Esophagus squamous epithelium (tissue), 5 donors: Measurements from ENCODE around the gene PIN4. TPM values are rescaled to one million over a fixed set of nuclear protein-coding genes. Genes with fewer than 3 reads are reported as not detected.
"Not testable (repeated sequence)": the region's sequence is repeated elsewhere in the genome, so short reads cannot be mapped to it uniquely, and the experiment has no call there.

Source experiments
- DNase-seq: peaks from one replicate; lab custom pipeline; 2025; lab: John Stamatoyannopoulos, UW
- H3K27ac ChIP-seq, 4 donors: fragments of 200-600 bp; sonication (generic); one replicate each; pipeline ENCODE4 v1.5.1; 2016 to 2019; ENCODE audit warnings: mild to moderate bottlenecking in 1 of 4
- H3K27me3 ChIP-seq, 4 donors: fragments of 200-600 bp; sonication (generic); 1 replicate in 3 of 4; 2 replicates in 1 of 4; pipeline versions ENCODE4 v1.5.1 to v1.6.0; 2017 to 2021; ENCODE audit warnings: antibody characterized with exemption in 1 of 4
- H3K36me3 ChIP-seq, 3 donors: fragments of 200-600 bp; sonication (generic); one replicate each; pipeline ENCODE4 v1.5.1; 2016 to 2019
- H3K4me1 ChIP-seq, 3 donors: fragments of 200-600 bp; sonication (generic); one replicate each; pipeline ENCODE4 v1.5.1; 2017 to 2019
- H3K4me3 ChIP-seq, 4 donors: fragments of 200-600 bp; sonication (generic); 1 replicate in 3 of 4; 2 replicates in 1 of 4; pipeline ENCODE4 v1.5.1; 2016 to 2019; ENCODE audit warnings: mild to moderate bottlenecking in 2 of 4, moderate library complexity in 1 of 4
- H3K9me3 ChIP-seq, 3 donors: fragments of 200-600 bp; sonication (generic); one replicate each; pipeline ENCODE4 v1.5.1; 2016 to 2019
- POLR2A ChIP-seq, 4 donors: fragments of 450-650 bp; IDR thresholded peaks; one replicate each; pipeline ENCODE4 v1.6.1; 2017; ENCODE audit warnings: antibody characterized with exemption in 4 of 4, mild to moderate bottlenecking in 4 of 4, moderate library complexity in 3 of 4
- WGBS, 2 donors: methylation state at CpG; one replicate each; pipeline ENCODE4 v1.1.5; 2018; 5-methylcytosine and 5-hydroxymethylcytosine counted together
- intact Hi-C: fragments of 100-400 bp; cut with DNase I; formaldehyde crosslinking; loops from one replicate; pipeline ENCODE4 v1.15.0; 2022
- total RNA-seq, 4 donors: library from RNA; depleted of rRNA; stranded (reverse); fragments of >200 nt; gene quantifications; one replicate each; pipeline ENCODE4 v1.1.0, GENCODE V29; 2016
- TF ChIP-seq, protein P1 (sequence below), 6 experiments: fragments of 450-650 bp in 4 of 6; fragments of 200-600 bp in 2 of 6; sonication (generic) in 2 of 6; IDR thresholded peaks; one replicate each; pipeline ENCODE4 v1.5.1; 2016 to 2019; ENCODE audit warnings: antibody characterized with exemption in 6 of 6, mild to moderate bottlenecking in 4 of 6, moderate library complexity in 4 of 6
- donor health status: DM: yes; HTN: yes; CAD: no.

Gene PIN4
- total RNA-seq, 4 donors from 2014 or later: 4.7 to 15.1 (median 9.2) TPM

DNA sequence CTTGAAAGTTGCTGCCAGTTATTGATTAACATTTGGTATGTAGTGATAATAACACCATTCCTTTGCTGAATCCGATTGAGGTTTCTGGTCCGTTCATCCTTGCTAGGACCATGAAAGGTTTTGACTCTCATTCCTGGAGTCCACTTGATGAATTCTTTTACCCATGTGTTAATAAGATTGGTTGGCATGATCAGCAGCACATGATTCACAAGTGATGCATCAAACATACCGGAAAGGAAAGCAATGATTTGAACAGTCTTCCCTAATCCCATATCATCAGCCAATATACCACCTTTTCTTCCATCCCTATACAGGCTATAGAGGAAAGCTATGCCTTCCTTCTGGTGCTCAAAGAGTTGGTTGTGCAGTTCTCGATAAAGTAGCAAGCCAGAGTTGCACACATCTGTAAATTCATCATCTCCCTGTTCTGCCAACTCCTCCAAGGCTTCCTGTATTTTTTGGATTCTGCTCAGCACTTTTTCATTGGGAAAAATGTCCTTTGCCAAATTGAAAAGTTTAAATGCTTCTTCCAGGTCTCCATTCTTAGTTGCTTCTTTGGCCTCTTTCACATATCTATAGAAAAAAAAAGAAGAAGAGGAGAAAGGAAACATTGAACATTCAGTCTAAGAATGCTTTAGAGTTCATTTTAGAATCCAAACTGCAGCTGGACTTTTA is 26.7 kb downstream of the PIN4 start:
- intact Hi-C loops: no loop called here
- no peak overlapping the region for H3K27ac ChIP-seq
- TF ChIP-seq, protein P1, sequence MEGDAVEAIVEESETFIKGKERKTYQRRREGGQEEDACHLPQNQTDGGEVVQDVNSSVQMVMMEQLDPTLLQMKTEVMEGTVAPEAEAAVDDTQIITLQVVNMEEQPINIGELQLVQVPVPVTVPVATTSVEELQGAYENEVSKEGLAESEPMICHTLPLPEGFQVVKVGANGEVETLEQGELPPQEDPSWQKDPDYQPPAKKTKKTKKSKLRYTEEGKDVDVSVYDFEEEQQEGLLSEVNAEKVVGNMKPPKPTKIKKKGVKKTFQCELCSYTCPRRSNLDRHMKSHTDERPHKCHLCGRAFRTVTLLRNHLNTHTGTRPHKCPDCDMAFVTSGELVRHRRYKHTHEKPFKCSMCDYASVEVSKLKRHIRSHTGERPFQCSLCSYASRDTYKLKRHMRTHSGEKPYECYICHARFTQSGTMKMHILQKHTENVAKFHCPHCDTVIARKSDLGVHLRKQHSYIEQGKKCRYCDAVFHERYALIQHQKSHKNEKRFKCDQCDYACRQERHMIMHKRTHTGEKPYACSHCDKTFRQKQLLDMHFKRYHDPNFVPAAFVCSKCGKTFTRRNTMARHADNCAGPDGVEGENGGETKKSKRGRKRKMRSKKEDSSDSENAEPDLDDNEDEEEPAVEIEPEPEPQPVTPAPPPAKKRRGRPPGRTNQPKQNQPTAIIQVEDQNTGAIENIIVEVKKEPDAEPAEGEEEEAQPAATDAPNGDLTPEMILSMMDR (IDR thresholded peaks at IDR 0.05): no peak
- TF ChIP-seq POLR2A (IDR thresholded peaks at IDR 0.05): no peak
- DNase-seq: no peak
- no peaks in the 10 kb centered on the region for H3K4me1 ChIP-seq
- no peaks in the 10 kb centered on the region for H3K9me3 ChIP-seq
- WGBS, 2 donors: 78 to 81% methylated on average over 4 of the region's 4 CpGs
- H3K4me3 ChIP-seq: no peak overlapping the region
- H3K36me3 ChIP-seq: peaks cover 0 to 31% (median 0%) of the 10 kb centered on the region in 3 donors
- peaks cover 0 to 4% (median 0%) of the 10 kb centered on the region in 4 donors for H3K27me3 ChIP-seq

DNA sequence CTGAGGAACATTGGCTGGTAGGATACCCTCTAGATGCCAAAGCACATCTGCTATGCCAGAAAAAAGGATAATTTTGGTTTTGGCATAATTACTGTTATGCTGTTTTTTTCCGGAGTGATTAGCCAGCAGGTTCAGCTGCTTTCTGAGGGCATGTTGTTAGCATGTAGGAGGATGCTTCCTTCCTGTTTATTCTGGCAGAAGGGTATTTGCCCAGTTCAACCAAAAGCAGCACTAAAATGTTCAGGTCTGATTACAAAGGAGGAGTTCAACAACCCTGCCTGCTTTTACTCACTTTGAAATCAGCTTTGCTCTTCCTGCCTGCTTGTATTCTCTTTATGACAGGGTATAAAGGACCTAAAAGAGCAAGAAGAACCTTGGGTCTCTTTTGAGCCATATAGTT is 35.4 kb downstream of the PIN4 start:
- intact Hi-C loops: no loop called here
- Histone ChIP-seq H3K4me3 (no peak overlapping the region), H3K9me3 (no peaks in the 10 kb centered on the region), H3K4me1 (no peaks in the 10 kb centered on the region), H3K36me3 (no peaks in the 10 kb centered on the region), H3K27me3 (no peaks in the 10 kb centered on the region), H3K27ac (no peak overlapping the region)
- no peak for DNase-seq
- TF ChIP-seq, protein P1 (IDR thresholded peaks at IDR 0.05): no peak
- TF ChIP-seq POLR2A (IDR thresholded peaks at IDR 0.05): no peak
- WGBS, 2 donors: 57% methylated on average over 1 of the region's 1 CpG; no CpG with 5 or more reads in 1 of the 2 donors

DNA sequence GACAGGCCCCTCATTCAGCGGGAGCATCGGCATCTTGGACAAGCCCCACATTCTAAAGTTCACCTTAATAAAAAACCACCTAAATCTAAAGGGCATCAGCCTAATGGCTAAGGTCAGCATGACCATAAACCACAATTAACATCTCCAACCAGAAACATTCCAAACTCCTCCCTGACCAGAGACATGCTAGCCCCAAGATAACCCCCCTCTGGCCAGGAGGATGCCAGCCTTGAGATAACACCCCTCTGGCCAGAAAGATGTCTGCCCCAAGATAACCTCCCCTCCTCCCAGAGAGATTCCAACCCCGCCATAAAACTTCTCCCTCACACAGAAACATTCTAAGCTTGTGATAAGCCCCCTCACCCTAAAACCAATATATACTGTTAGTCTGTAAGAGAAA is 38.8 kb downstream of the PIN4 start:
- H3K4me1 ChIP-seq, H3K27ac ChIP-seq, H3K4me3 ChIP-seq, H3K9me3 ChIP-seq, H3K27me3 ChIP-seq, H3K36me3 ChIP-seq, DNase-seq, intact Hi-C loops: not testable (repeated sequence)
- 94 to 95% methylated on average over 3 of the region's 3 CpGs for WGBS, 2 donors

DNA sequence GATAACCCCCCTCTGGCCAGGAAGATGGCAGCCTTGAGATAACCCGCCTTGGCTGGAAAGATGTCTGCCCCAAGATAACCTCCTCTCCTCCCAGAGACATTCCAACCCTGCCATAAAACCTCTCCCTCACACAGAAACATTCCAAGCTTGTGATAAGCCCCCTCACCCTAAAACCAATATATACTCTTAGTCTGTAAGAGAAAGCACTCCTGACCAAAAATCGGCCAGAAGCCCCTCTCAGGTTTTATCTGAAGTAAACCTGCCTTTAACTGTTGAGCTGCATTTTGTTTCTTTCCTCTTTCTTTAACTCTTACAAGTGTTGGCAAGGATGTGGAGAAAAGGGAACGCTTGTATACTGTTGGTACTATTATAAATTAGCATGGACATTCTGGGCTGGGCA is 48.7 kb downstream of the PIN4 start:
- DNase-seq: no peak
- TF ChIP-seq POLR2A (IDR thresholded peaks at IDR 0.05): no peak
- TF ChIP-seq, protein P1 (IDR thresholded peaks at IDR 0.05): no peak
- Histone ChIP-seq H3K9me3 (peaks cover 0 to 13% (median 0%) of the 10 kb centered on the region in 3 donors), H3K36me3 (no peaks in the 10 kb centered on the region), H3K4me1 (no peaks in the 10 kb centered on the region), H3K4me3 (no peak overlapping the region), H3K27me3 (no peaks in the 10 kb centered on the region), H3K27ac (no peak overlapping the region)
- intact Hi-C loops: no loop called here
- WGBS, 2 donors: 83 to 96% methylated on average over 1 to 3 of the region's 3 CpGs

DNA sequence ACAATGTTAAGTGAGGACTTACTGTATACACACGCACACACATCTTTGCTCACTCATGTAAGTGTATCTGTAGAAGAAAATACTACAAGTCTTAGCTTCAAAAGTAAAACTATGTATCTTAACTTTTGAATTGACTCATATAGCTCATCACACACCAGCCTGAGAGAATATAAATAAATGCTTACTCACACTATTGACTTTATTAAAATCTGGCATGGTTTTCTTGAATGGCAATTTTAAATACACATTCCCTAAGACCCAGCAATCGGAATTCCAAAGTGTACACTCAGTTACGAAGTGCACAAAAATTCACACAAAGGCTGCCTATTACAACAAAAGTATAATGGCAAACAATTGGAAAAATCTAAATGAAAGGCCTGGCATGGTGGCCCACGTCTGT is 55.3 kb downstream of the PIN4 start:
- intact Hi-C loops: no loop called here
- peaks cover 0 to 7% (median 0%) of the 10 kb centered on the region in 3 donors for H3K4me1 ChIP-seq

More for the DNA sequence above, 55.3 kb downstream of the PIN4 start:
- Histone ChIP-seq H3K9me3 (no peaks in the 10 kb centered on the region), H3K4me3 (no peak overlapping the region), H3K36me3 (no peaks in the 10 kb centered on the region), H3K27ac (no peak overlapping the region), H3K27me3 (no peaks in the 10 kb centered on the region)
- WGBS, 2 donors: 73 to 78% methylated on average over 4 of the region's 4 CpGs
- no peak for DNase-seq
- TF ChIP-seq POLR2A (IDR thresholded peaks at IDR 0.05): no peak
- TF ChIP-seq, protein P1 (IDR thresholded peaks at IDR 0.05): no peak
